Peyer's patch (tissue), 4 donors: Measurements from ENCODE around the gene FIGNL1.

Source experiments
- CTCF ChIP-seq, 6 experiments: fragments of 450-650 bp in 4 of 6; fragments of 200-600 bp in 2 of 6; sonication (generic) in 1 of 6; IDR thresholded peaks; one replicate each; pipeline ENCODE4 v1.5.1; 2017 to 2019; ENCODE audit warnings: antibody characterized with exemption in 6 of 6, mild to moderate bottlenecking in 3 of 6, moderate library complexity in 1 of 6
- POLR2A ChIP-seq, 2 donors: fragments of 450-650 bp; IDR thresholded peaks; one replicate each; pipeline ENCODE4 v1.5.1; 2017; ENCODE audit warnings: antibody characterized with exemption in 2 of 2, mild to moderate bottlenecking in 2 of 2, moderate library complexity in 2 of 2

- no peak for TF ChIP-seq CTCF (IDR thresholded peaks at IDR 0.05)
- TF ChIP-seq POLR2A (IDR thresholded peaks at IDR 0.05), result no peak
Measured at GRCh38 chr7:50499092-50499491, 48.9 kb upstream of the FIGNL1 start.
